ENCODE measurements around the gene S100A11. TPM values are rescaled to one million over a fixed set of nuclear protein-coding genes. Genes with fewer than 3 reads are reported as not detected.

The S100A11 gene
- total and polyA plus RNA-seq, 8 donors, result 203 to 868 (median 247) TPM

DNA sequence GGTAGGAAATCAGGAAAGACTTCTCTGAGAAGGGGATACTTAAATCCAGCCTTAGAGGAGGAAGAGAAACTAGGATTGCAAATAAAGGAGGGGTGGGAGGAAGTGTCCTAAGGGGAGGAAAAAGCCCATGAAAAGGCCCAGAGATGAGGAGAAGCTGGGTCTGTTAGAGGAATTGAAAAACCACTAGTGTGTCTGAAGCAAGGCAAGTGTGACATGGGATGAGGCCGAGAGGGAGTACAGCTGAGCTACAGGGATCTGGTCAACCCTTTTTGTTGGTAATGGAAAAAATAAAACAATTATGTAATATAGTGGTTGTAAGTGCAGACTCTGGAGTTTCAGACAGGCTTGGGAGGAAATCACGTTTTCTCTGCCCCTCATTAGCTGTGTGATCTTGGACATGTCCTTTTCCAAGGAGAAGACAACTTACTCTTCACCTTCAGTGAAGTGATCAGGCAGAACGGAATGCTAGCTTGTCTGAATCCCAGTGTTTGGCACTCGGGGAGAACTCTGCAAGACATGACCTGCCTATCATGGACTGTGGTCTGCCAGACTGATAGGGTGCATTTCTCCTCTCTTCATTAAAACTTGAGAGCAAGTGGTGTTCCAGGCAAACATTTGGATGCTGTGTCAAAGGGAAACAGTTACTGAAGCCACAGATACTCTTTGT is 35.7 kb downstream of the S100A11 start:
- H3K4me1 ChIP-seq, result peaks cover 0 to 32% of the 10 kb centered on the region in 2 donors
- ATAC-seq (peak; percentile 40), DNase-seq (no peak)
- TF ChIP-seq, protein P1, sequence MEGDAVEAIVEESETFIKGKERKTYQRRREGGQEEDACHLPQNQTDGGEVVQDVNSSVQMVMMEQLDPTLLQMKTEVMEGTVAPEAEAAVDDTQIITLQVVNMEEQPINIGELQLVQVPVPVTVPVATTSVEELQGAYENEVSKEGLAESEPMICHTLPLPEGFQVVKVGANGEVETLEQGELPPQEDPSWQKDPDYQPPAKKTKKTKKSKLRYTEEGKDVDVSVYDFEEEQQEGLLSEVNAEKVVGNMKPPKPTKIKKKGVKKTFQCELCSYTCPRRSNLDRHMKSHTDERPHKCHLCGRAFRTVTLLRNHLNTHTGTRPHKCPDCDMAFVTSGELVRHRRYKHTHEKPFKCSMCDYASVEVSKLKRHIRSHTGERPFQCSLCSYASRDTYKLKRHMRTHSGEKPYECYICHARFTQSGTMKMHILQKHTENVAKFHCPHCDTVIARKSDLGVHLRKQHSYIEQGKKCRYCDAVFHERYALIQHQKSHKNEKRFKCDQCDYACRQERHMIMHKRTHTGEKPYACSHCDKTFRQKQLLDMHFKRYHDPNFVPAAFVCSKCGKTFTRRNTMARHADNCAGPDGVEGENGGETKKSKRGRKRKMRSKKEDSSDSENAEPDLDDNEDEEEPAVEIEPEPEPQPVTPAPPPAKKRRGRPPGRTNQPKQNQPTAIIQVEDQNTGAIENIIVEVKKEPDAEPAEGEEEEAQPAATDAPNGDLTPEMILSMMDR (IDR thresholded peaks at IDR 0.05), result no peak
- intact Hi-C loops (cut with DNase I), result no loop called here
- no peaks in the 10 kb centered on the region for H3K36me3 ChIP-seq
- H3K27ac ChIP-seq, result peak overlapping the region; percentile 65 to 73
- no peaks in the 10 kb centered on the region for H3K9me3 ChIP-seq
- no peak overlapping the region for H3K4me3 ChIP-seq
- no peaks in the 10 kb centered on the region for H3K27me3 ChIP-seq

- Histone ChIP-seq H3K4me1 (peaks cover 6 to 54% of the 10 kb centered on the region in 2 donors), H3K9me3 (no peaks in the 10 kb centered on the region), H3K27me3 (peaks cover 0 to 12% of the 10 kb centered on the region in 2 donors), H3K4me3 (no peak overlapping the region), H3K36me3 (no peaks in the 10 kb centered on the region), H3K27ac (no peak overlapping the region)
- ATAC-seq, result peak; percentile 10
- DNase-seq, result no peak
- TF ChIP-seq, protein P1 (IDR thresholded peaks at IDR 0.05), result no peak
- intact Hi-C loops (cut with DNase I), result loop anchor here (2.0 to 10.0 kb wide), 2 partner anchors 64 kb away; no protein-coding TSS in a partner anchor
These were observed 38.0 kb downstream of the S100A11 start for GRCh38 chr1:151998611-151999362.

GRCh38 chr1:151997284-151997570 is 39.6 kb downstream of the S100A11 start:
- ATAC-seq (no peak), DNase-seq (no peak)
- Histone ChIP-seq H3K27me3 (peaks cover 0 to 27% of the 10 kb centered on the region in 2 donors), H3K36me3 (no peaks in the 10 kb centered on the region), H3K4me1 (peaks cover 6 to 54% of the 10 kb centered on the region in 2 donors), H3K27ac (no peak overlapping the region), H3K4me3 (no peak overlapping the region), H3K9me3 (no peaks in the 10 kb centered on the region)
- TF ChIP-seq, protein P1 (IDR thresholded peaks at IDR 0.05), result no peak
- intact Hi-C loops (cut with DNase I), result loop anchor here in 1 of 2 donors (10.0 kb wide), 1 partner anchor 62 kb away; no protein-coding TSS in a partner anchor

GRCh38 chr1:151995774-151996173 is 41.0 kb downstream of the S100A11 start:
- no peak for ATAC-seq
- DNase-seq, result no peak
- TF ChIP-seq, protein P1 (IDR thresholded peaks at IDR 0.05), result no peak
- no peaks in the 10 kb centered on the region for H3K36me3 ChIP-seq
- peaks cover 14 to 52% of the 10 kb centered on the region in 2 donors for H3K4me1 ChIP-seq
- H3K9me3 ChIP-seq, result no peaks in the 10 kb centered on the region
- H3K27ac ChIP-seq, result peak overlapping the region in 1 of 2 donors; percentile 98
- H3K27me3 ChIP-seq, result peaks cover 0 to 30% of the 10 kb centered on the region in 2 donors
- no peak overlapping the region for H3K4me3 ChIP-seq
- intact Hi-C loops (cut with DNase I), result loop anchor here in 1 of 2 donors (10.0 kb wide), 1 partner anchor 61 kb away; no protein-coding TSS in a partner anchor

DNA sequence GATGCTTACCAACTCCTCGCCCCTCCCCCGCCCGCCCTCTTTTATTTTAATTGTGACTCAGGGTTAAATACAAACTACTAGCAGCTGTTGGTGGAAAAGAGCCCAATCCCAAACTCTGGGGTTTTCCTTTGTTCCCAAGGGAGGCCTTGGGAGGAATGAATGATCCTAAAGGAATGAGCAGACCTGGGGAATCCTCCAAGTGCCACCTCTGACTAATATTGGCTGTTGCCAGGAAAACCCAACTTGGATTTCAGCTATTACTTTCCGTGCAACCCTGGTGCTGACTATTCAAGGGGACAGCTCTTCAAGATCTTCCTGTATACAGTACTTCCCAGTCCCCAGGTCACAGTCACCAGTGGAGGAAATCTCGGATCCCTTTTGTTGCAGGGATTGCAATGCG is 41.8 kb downstream of the S100A11 start:
- Histone ChIP-seq H3K27ac (peak overlapping the region; percentile 98), H3K4me1 (peaks cover 22 to 54% of the 10 kb centered on the region in 2 donors), H3K9me3 (no peaks in the 10 kb centered on the region), H3K36me3 (no peaks in the 10 kb centered on the region), H3K27me3 (peaks cover 0 to 30% of the 10 kb centered on the region in 2 donors), H3K4me3 (no peak overlapping the region)
- intact Hi-C loops (cut with DNase I), result loop anchor here in 1 of 2 donors (10.0 kb wide), 1 partner anchor 60 kb away; no protein-coding TSS in a partner anchor
- no peak for DNase-seq
- TF ChIP-seq, protein P1 (IDR thresholded peaks at IDR 0.05), result no peak
- ATAC-seq, result no peak

Measured in left lung (tissue), 10 donors.